AG04449 (cell line): ENCODE measurements around the gene CCP110.

Experiments used
- CTCF ChIA-PET: fragments of 350-600 bp; formaldehyde crosslinking; extraction: SDS; loops from one replicate; lab custom pipeline; 2021; ENCODE audit warnings: antibody characterized with exemption; lab: Yijun Ruan, JAX
- POLR2A ChIA-PET: fragments of 400-600, 350-600 bp; formaldehyde crosslinking; extraction: SDS; loops from one replicate; lab custom pipeline; 2020; ENCODE audit warnings: antibody characterized with exemption, inconsistent platforms; lab: Yijun Ruan, JAX
- DNase-seq: peaks from one replicate; pipeline ENCODE4 v3.0.0-alpha.2; 2010; ENCODE audit warnings: low read depth, low spot score
- H3K4me3 ChIP-seq: 2 replicates; pipeline ENCODE4 v1.5.1; 2011; ENCODE audit warnings: low read depth, mild to moderate bottlenecking, control low read depth, low read length
- CTCF ChIP-seq: IDR thresholded peaks from one replicate; pipeline ENCODE4 v1.5.1; 2011; ENCODE audit warnings: mild to moderate bottlenecking, moderate library complexity, low read length, control low read depth, inconsistent platforms; ENCODE audit not compliant: insufficient read depth; ENCODE audit errors: missing control alignments

CCP110 gene

GRCh38 chr16:19517424-19518089, 6.2 kb upstream of the CCP110 start:
- ChIA-PET CTCF (interaction anchor here (6.9 kb wide), 1 partner anchor 14 kb away, joined by 59 read pairs; no protein-coding TSS in a partner anchor), POLR2A (no interaction called here)
- TF ChIP-seq CTCF: no peak
- no peak for DNase-seq
- no peak overlapping the region for H3K4me3 ChIP-seq

GRCh38 chr16:19518388-19518787, 5.4 kb upstream of the CCP110 start:
- no peak for TF ChIP-seq CTCF
- no peak overlapping the region for H3K4me3 ChIP-seq
- ChIA-PET CTCF (interaction anchor here (1.2 to 6.9 kb wide), 2 partner anchors 10 to 15 kb away, joined by 3 to 59 read pairs; no protein-coding TSS in a partner anchor), POLR2A (interaction anchor here (0.6 kb wide), 1 partner anchor 39 kb away, joined by 3 read pairs; no protein-coding TSS in a partner anchor)
- no peak for DNase-seq

DNA sequence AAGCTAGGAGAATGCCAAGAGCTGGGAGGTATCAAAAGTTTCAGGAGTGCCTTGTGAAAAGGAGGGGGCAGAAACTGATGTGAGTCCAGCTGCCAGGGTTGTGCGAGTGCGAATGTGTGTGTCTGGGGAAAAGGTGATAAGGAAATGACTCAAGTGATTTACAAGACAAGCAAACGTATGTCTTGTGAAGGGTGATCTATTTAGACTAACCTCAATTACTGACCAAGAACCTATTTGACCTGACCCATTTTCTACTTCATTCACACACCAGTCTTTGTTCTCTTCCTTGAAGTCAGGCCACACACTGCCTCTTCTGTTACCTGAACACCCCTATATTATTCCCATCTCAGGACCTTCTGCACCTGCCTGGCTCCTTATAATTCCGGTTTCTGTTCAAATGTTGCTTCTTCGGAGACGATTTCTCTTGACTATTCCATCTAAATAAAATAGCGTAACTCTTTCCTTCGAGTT, 2.8 kb upstream of the CCP110 start:
- no peak for DNase-seq
- peak overlapping the region; percentile 95 for H3K4me3 ChIP-seq
- ChIA-PET CTCF (interaction anchor here (1.0 to 3.1 kb wide), 3 partner anchors 14 to 33 kb away, joined by 3 to 30 read pairs (median 3); no protein-coding TSS in a partner anchor), POLR2A (interaction anchor here (0.7 to 0.8 kb wide), 2 partner anchors 18 to 1579 kb away, joined by 3 read pairs; no protein-coding TSS in a partner anchor)
- no peak for TF ChIP-seq CTCF

DNA sequence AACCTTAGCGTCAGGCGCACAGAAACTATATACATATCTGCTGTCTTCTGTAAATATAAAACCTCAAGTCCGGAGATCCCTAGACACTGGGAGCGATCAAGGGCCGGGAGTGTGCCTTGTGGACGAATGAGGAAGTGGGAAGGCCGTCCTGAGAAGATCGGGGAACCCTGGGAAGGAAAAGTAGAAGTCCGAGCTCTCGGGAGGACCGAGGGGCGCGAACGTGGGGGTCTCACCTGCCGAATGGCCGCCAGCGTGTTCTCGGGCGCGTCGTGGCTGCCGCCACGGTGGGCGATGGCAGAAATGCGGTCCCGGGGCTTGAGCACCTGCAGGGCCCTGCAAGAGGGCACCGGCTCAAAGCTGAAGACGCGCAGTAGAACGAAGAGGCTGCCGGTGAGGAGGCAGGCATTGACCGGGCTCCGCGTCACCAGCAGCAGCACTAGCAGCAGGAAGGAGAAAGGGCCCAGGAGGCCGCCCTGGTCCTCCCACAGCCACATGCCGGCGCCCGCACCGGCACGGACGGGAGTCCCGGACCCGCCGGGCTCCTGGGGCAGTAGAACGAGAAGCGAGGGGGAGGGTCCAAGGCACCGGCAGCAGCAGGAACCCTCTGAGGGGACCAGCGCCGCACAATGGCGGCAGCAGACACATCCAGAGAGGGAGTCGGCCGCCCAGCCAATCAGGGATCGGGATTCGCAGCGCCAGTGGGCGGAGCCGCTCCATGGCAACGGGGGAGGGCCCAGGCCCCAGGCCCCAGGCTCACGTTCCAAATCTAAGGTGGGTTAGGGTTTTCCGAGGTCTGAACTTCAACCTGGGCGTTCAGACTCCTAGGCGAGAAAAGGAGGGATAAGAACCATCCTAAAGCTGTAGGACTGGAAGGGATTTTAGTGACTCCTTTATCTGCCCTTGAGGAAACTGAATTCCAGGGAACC, 2.0 kb upstream of the CCP110 start, which contains the start of gene GDE1:
Gene GDE1, minus strand, starts transcription at position 628 of the 926 bp plus-strand sequence. Its CDS starts 134 bp downstream, at position 494.
- DNase-seq: no peak
- POLR2A ChIA-PET: interaction anchor here (0.7 to 0.8 kb wide), 2 partner anchors 19 to 1578 kb away, joined by 3 read pairs; no protein-coding TSS in a partner anchor
- peak within 1 kb of the TSS; percentile 95 for H3K4me3 ChIP-seq
- CTCF ChIA-PET: interaction anchor here (1.0 to 3.1 kb wide), 3 partner anchors 14 to 32 kb away, joined by 3 to 30 read pairs (median 3); no protein-coding TSS in a partner anchor
- TF ChIP-seq CTCF: peak; percentile 70

- CTCF ChIA-PET: interaction anchor here (3.1 kb wide), 1 partner anchor 19 kb away, joined by 30 read pairs; no protein-coding TSS in a partner anchor
- POLR2A ChIA-PET: no interaction called here
- no peak for DNase-seq
- no peak for TF ChIP-seq CTCF
- peak overlapping the region; percentile 95 for H3K4me3 ChIP-seq
Observed at GRCh38 chr16:19522397-19522732, 1.4 kb upstream of the CCP110 start.
